GM19023 (cell line): ENCODE data around the gene OAT.

Experiments used
- ATAC-seq: cut with Tn5 transposase; IDR thresholded peaks from one replicate; pipeline ENCODE4 v1.9.1; 2021; ENCODE audit warnings: mild to moderate bottlenecking, moderate library complexity; ENCODE audit not compliant: unreplicated experiment

OAT gene

DNA sequence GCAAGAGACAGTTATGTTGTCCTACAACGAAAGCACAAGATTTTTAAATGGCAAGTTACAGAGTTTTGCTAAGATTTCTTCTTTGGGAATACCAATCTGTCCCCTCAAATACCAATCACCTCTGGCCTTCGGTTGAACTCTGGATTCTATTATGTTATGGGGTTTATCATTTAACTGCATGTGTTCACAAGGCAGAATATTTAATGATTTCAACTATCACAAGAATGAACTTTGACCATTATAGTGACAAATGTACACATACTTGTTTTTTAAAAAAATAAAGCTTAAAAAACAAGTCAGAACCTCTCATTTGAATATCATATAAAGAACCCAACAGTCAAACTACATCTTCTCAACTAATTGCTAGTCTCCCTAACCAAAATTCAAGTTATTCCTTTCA lies 11.3 kb downstream of the OAT start:
- no peak for ATAC-seq

DNA sequence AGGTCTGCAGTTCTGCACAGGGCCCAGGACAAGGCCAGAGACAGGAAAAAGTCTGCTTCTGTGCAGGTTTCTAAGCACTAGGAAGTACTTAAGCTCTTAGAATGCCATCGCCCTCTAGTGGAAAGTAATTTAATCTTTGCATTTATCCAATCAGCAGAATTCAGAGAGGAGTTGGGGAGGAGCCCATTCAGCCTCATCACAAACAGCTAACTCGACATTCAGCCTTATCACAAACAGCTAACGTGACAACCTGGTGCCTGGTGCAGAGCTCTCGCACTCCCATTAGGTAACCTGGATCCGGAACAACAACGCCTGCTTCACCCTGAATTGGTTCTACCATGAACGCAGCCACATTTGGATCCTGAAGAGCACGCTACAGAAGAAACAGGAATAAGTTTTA lies 15.2 kb downstream of the OAT start:
- peak; percentile 73 for ATAC-seq

DNA sequence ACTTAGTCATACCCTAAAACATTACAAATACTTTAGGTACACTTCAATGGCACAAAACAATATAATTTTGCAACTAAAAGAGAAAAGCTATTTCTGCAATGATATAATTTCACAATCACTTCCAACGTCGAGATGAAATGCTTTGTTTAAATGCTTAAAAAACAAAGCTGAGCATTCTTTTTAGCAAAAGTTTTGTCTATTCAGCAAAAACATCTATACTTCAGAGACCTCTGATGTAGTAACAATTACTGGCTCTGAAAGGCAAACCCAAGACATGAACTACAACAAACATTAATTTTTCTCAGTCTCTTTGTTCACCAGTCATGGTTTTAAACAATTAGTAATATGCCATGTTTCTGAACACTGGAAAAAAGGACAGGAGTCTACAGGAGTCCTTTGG lies 16.4 kb downstream of the OAT start:
- no peak for ATAC-seq

DNA sequence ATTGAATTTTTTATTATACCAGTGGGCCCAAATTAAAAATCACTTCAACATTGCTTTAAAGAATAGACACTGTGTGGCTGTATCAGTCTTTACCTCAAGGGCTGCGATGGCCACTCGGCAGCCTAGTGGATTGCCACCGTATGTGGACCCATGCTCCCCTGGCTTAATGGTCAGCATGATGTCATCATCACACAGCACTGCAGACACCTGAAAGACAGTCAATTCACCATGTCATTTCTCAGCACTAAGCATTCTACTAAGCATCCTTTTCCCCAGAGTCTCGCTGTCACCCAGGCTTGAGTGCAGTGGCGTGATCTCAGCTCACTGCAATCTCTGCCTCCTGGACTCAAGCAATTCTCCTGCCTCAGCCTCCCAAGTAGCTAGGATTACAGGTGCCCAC lies 17.1 kb downstream of the OAT start:
- no peak for ATAC-seq

DNA sequence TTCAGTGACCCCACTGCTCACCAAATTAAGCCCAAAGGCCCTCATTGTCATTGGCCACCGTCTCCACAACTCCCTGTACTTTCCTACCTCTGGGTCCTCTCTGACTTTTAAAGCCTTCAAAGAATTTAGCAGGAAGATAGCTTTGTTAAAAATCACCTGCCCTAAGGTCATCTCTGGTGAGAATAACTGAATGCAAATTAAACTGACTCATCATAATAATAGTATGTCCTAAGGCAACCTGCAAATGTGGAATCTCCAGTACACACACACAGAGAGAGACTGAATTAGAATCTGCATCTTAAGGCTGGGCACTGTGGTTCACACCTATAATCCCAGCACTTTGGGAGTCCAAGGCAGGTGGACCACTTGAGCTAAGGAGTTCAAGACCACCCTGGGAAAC lies 24.1 kb downstream of the OAT start:
- no peak for ATAC-seq

DNA sequence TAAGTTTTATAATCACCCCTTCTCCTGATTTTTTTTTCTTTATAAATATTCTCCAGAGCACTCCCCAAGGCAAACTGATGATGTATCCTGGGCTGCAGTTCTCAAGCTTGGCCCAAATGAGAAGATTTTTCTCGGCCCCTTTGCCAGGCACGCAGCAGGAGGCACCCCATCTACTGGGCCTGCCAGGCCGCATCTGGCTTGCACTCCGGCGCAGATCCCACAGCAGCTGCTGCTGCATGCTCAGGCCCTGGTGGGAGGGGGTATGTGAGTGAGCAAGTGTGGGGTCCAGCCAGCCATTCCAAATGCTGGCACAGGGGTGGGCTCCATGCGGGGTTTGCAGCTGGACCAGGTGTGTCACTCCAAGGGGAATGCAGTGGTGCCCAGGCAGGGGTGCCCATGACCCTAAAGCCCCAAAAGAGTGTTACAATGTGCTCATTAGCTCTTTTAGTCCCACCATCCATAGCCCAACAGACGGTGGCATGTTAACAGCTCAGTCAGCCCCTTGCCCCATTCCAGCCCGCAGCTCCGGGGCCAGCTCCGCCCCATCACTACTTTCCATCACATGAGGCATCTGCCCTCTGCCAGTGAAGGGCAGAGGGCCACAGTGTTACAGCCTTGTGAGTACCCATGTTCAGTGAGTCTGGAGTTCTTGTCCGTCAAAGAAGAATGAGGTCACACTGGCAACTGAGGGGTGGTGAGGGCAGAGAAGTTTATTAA lies 25.9 kb downstream of the OAT start:
- no peak for ATAC-seq

DNA sequence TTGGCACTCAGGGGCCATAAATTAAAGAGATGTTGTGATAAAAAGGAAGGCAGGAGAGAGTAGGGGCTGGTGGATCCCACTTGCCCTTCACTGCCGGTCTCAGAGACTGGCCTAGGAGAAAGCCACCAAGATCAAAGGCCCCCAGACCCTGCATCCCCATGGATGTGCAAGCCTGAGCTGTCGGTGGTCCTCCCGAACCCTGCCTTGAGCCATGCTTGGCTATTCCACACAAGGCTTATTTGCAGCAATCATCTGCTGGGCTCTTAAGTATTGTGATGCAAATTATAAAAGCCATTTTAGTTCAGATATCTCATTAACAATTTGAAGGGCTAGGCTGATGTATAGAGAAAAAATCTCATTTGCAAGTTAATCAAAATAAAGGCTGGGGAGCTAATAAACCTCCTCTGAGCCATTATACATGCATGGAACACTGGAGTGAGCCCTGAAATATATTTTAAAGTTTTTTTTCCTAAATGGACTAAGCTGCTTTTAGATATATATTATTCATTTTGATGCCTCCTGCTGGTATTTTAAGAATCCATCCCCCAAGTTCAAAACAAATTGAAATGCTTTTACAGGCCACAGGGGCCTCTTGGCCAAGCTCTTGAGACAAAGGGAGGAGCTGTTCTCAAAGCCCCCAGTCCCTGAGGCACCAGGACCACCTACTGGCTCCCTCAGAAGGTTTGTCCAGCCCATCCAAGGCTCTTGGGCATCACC lies 28.1 kb downstream of the OAT start:
- ATAC-seq: no peak

DNA sequence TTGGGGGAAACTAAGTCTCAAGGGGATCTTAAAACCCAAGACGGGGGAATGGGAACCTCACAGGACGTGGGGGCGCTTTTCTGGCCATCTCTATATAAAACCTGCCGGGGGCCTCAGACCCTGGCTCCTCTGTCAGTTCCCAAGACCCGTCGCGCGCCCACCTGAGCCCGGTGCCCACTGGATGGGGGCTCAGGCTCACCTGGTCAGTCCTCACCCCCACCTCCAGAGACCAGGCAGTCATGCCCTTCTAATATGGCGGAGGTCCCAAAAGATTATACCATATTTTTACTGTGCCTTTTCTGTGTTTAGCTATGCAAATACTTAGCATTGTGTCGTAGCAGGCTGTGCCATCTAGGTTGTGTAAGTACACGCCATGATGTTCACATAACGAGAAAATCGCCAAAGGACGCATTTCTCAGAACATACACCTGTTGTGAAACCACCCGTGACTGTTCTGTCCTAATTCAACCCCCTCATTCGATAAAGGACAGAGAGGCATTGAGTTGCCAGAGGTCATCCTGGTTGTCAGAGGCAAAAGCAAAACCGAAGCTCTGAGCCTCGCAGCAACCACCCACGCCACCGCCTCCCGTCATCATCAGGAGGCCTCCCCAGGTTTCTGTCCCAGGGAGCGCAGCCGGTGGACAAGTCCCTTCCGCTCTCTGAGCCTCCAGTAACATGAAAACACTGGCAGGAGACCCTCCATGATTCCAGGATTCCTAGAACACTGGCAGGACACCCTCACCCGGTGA lies 28.9 kb downstream of the OAT start:
- no peak for ATAC-seq

DNA sequence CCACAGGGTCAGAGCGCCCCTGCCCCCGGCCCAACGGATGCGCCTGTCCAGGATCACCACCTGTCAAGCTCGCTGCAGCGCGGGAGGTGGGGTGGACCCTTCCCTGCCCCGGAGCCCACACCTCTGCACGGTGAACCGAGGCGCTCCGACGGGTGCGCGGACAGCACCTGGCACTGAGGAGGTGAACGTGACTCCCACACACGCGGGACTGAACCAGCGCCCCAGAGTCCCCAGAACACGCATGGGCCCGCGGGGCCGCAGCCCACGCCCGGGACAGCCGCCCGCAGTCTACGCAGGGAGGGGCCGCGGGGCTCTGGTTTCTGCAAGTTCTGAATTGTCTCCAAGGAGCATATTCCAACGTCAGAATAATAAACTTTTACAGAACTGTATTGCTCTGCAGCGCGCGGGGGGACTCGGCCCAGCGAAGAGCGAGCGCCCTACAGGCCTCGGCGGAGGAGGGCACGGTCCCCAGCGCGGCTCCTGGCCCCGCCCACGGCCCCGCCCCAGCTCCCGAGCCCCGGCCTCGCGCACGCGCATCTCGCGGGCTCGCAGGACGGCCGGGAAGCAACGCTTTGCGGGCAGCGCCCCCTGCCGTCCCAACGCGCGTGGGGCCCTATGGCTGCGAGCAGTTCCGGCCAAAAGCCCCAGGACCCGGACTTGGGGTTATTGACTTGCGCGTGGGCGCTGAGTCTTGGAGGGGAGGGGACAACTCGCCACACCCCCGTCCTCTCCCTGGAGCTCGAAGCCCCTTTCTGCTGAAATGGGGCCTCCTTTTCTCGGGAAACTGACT lies 29.7 kb downstream of the OAT start:
- peak; percentile 80 for ATAC-seq

DNA sequence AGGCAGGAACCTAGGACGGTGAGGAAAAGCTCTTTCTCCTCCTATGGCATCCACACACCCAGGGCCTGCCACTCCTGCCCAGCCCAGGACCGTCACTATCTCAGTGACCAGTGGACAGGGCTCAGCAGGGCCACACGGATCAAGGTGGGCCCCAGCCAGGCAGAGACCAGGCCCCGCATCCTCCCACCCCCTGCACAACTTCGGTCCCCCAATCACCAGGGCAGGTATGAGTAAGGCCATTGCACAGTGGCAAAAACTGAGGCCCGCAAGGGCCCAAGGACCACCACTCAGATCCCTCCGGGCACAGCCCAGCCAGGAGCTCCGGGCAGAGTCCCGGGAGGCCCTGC lies 30.3 kb downstream of the OAT start:
- no peak for ATAC-seq

DNA sequence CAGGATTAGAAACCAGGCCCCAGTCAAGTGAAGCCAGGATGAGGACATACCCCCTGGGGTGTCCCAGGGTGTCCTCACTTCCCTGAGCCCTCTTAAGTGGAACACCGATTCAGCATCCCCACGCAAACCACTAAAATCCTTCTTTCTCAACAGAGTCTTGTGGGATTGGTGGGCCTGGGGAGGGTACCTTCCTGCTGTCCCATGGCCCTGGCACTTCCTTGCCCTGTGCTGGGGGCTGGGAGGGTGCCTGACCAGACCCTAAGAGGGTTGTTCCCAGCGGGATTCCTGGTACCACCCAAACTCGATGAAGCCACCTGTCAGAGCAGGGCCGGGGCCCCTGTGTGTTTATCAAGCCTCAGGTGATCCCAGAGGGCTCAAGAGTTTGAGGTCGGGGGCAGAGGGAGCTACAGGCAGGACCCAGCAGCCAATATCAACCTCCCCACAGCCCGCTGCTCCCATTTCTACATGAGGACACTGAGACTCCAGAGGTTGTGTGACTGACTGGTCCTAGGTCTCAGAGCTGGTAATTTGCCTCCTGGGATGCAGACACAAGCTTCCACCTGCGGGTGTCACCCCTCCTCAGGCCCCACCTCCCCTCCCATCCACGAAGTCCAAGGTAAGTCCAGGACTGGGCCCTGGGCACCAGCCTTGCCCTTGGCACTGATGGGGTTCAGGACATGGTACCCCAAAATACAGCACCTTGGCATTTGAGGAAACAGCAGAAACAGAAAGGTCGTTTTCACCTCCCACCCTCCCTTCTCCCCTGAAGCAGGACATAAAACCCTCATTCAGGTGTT lies 31.4 kb downstream of the OAT start:
- ATAC-seq: no peak

DNA sequence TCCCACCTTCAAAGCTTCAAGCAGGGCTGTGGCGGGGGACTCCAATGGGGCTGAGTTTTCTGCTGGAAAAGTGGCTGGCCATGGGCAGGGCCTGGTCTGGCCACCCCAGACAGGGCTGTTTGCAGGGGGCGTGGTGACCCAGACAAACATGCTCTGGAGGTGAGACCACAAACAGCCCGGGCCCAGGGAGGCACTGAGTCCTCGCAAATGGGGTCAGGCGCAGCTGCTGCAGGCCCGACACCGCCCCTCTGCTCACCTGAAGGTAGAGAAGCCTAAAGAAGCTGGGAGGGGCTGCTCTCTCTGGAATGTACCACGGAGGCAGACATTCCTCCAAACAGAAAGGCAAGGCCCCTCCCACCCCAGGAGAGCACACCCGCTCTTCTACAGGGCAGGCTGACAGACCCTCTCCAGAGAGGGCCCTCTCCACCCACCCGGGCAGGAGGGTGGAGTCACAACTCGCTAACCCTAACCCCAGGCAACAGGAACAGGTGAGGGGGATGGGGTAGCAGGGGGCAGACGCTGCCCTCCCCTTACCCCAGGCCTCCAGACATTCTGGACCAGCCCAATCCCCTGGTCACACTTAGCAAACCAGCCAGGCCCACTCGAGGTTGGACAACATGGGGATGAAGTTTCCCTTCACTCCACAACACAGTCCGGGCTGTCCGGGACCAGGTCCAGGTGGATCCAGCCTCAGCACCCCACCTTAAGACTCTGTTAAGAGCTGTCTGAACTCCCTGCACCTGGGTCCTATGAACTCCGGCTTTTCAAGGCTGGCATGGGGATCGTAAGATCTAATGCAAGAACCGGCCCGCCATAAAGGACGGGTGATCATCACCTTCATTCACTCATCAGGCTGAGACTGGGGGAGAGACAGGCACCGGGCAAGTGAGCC lies 32.3 kb downstream of the OAT start:
- ATAC-seq: no peak

DNA sequence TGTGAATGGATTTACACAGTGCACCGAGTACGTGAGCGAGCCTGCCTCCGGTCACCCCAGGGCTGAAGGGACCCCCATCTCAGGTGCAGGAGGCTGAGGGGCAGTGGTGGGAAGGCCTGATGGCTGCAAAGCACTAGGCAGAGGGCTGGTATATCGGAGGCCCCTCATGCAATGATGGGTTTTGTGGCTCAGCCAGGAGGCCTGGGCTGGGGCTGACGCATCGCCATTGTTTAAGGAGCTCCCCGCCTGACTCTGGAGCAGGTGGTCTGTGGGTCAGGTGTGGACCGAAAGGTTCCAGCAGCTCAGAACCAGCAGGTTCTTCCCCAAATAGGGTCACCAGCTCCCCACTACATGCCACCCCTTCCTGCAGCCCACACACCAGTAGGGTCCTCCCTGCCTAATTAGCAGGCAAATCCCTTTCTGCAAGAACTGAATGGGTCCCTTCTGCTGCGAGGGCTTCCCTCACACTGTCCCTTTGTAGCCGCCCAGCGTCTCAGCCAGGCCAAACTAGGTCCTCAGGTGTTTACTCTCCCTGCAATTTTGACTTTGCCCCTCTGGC lies 33.0 kb downstream of the OAT start:
- no peak for ATAC-seq

DNA sequence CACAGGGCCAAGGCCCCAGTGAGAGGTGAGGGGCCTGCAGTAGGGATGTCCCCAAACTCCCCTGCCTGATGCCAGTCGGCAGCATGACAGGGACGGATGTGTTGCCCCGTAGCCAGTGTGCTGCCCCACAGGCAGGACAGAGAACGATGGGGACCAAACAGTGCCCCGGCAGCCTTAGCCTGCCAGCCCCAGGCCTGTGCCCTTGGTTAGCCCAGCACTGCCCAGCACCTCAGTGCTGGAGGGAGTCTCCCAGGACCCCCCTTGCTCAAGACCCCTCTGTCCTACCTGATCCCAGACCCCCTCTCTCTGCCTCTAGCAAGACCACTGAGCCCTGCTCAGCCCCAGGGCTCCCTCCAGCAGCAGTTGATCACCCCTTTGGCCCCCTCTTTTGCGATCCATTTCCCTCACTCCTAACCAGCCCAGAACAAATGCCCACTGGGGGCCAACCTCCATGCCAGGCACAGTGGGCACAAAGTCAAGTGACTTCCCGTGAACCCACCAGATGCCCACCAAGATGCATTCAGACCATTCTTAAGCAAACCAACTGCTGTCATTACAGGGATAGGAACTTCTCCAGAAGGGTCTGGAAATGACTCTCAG lies 34.0 kb downstream of the OAT start:
- ATAC-seq: no peak

DNA sequence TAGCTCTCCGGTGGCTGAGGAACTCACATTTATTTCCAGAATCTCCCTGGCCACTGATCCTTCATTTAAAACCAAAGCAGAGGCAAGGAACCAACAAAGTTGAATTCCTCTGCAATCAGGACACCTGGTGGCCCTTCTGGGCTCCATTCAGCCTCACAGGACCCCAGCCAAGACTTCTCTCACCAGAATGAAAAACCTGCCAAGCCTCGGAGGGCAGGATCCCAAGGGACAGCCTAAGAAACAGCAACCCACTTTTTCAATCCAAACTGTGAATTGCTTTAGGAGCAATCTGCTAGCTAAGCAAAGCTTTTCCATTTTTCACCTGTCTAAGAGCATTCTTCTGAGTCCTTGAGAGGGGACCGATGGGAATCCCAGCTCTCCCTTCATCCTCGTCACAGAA lies 34.6 kb downstream of the OAT start:
- ATAC-seq: no peak

DNA sequence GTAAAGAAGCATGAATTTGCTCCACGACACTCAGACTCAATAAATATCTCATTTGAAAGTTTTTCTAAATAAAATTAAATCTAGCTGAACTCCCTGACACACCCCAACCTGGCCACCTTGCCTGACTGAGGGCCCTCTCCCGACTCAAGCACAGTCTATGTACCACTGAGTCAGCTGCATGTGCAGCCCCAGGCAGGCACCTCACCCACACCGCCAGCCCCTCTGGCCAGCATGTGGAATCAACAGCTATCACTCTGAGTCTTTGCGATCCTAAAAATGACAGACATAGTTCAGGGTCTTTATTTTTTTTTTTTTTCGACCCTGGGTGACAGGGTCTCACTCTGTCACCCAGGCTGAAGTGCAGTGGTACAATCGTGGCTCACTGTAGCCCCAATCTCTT lies 35.2 kb downstream of the OAT start:
- ATAC-seq: no peak

DNA sequence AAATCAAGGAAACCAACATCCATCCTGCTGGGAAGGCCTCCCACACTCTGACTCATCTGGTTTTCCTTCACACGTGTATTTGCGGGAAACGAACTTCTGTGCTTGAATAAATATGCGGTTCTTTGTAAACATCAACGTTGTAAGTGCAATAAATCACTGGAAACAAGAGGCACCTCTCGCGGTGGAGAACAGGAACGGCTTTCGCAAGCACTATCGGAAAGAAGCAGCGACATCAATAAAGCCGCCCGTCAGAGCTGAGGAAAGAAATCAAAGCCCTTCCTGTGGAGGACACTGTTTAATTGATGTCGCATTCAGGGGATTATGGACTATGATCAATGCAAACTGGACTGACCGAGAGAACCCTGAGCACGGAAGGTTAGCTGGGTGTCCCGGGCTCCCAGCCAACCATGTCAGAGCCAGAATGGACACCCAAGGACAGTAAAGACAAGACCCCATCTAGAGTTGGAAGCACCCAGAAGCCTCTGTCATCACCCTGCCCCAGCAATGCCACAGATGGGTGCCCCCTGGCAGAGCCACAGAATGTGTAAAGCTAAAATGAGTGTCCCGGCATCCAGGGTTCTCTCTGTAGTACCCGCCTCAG lies 37.6 kb downstream of the OAT start:
- ATAC-seq: no peak

DNA sequence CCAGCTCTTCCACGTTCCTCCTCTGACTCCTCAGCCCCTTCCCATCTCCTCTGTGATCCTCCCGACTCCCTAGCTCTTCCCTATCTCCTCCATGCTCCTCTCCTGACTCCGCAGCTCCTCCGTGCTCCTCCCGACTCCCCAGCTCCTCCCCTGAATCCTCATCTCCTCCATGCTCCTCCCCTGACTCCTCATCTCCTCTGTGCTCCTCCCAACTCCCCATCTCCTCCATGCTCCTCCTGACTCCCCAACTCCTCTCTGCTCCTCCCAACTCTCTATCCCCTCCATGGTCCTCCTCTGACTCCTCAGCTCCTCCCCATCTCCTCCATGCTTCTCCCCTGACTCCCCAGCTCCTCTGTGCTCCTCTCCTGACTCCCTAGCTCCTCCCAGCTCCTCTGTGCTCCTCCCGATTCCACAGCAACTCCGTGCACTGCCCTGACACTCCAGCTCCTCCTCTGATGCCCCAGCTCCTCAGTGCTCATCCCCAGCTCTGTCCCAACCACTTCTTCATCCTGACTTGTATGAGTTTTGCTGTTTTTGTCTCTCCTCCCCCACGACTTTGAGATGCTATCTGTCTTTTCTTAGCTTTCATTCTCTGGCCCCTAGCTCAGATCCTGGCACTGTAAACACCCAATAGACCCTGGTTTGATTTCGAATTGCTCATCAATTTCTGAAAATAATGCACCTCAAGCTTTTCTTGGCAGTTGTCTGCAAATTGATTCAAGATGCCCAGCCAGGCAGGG lies 38.3 kb downstream of the OAT start:
- ATAC-seq: no peak
